Fibroblast of lung (primary cell): Measurements from ENCODE around the gene SEMA4C.

ENCODE experiments used
- EZH2 ChIP-seq: IDR thresholded peaks from 2 replicates; pipeline ENCODE4 v1.5.1; 2012; ENCODE audit warnings: low read length, control low read depth, mild to moderate bottlenecking; ENCODE audit errors: missing control alignments
- TF ChIP-seq, protein P1 (sequence below), 2 donors: IDR thresholded peaks in 1 of 2; conservative IDR thresholded peaks in 1 of 2; 1 replicate in 1 of 2; 2 replicates in 1 of 2; pipeline ENCODE4 v1.5.1; 2011 to 2012; ENCODE audit warnings: low read length in 2 of 2, control low read depth in 1 of 2, inconsistent platforms in 1 of 2, low read depth in 1 of 2, mild to moderate bottlenecking in 1 of 2

DNA sequence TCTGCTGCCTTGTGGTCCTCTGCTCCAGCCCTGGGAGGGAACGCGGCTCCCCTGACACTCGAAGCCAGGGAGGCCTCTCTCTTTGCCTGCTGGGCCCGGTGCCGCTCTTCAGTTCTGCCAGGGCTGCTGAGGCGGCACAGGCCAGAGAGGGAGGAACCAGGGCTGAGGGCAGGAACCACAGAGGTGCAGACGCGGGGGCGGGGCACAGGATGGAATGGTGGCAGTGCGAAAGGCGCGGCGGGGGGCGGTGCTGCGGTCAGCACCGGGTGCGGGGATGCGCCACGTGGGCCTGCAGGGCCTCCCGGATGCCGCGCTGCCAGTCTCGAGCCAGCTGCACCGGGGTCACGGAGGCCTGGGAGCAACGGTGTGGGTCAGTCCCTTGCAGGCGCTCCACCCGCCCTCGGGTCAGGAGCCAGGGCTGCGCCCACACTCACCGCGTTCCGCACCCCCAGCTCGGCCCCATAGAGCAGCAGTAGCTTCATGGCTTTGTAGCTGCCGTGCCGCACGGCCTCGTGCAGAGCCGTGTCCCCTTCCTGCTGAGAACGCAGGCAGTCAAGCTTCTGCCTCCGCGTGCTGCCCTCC, 30.5 kb downstream of the SEMA4C start:
- TF ChIP-seq, protein P1, sequence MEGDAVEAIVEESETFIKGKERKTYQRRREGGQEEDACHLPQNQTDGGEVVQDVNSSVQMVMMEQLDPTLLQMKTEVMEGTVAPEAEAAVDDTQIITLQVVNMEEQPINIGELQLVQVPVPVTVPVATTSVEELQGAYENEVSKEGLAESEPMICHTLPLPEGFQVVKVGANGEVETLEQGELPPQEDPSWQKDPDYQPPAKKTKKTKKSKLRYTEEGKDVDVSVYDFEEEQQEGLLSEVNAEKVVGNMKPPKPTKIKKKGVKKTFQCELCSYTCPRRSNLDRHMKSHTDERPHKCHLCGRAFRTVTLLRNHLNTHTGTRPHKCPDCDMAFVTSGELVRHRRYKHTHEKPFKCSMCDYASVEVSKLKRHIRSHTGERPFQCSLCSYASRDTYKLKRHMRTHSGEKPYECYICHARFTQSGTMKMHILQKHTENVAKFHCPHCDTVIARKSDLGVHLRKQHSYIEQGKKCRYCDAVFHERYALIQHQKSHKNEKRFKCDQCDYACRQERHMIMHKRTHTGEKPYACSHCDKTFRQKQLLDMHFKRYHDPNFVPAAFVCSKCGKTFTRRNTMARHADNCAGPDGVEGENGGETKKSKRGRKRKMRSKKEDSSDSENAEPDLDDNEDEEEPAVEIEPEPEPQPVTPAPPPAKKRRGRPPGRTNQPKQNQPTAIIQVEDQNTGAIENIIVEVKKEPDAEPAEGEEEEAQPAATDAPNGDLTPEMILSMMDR (conservative IDR thresholded peaks at IDR 0.05 in 1 of 2, IDR thresholded peaks at IDR 0.05 in 1 of 2; ENCODE audit: low read depth in 1 of 2, low read length in 2 of 2): no peak
- TF ChIP-seq EZH2: no peak
